ENCODE data around the gene EHD1. TPM values are rescaled to one million over a fixed set of nuclear protein-coding genes. Genes with fewer than 3 reads are reported as not detected.

EHD1 gene
- total RNA-seq, 2 experiments from 2014 or later = 131 to 149 TPM

DNA sequence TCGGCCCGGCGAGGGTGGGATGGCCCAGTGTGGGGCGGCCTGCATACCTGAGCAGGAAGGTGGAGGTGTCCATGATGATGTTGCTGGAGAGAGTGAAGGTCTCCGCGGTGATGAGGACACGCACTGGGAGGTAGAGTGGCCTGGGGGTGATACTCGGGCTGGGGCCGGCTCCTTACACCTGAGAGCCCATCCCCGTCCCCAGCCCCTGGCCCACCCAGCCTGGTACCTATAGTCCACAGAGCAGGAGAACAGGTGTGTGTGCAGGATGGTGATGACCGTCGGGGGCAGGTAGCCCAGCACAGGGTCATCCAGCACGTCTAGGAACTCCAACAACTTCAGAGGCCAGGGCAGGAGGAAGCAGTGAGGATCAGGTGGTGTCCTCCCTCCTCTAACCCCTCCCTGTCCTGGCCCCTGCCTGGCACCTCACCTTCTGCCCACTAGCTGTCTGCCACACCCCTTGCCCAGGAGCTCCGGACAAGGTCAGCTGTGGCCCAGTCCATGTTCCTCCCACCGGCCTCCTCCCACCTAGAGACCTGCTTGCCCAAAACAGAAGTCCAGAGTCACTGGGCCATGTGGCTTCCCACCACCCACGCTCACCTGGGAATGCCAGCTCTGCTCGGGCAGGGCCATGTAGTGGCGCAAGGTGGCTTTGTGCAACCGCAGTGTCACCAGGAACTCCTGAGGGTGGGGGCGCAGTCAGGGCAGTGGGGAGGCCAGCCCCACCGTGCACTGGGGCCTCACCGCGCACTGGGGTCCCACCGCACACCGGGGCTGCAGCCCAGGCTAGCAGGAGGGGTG, 27.3 kb upstream of the EHD1 start:
- H3K36me3 Mint-ChIP-seq (ENCODE audit: low read depth) = peaks cover 21% of the 10 kb centered on the region
- no peaks in the 10 kb centered on the region for H3K9me3 Mint-ChIP-seq
- H3K27ac Mint-ChIP-seq = no peak overlapping the region
- POLR2A ChIA-PET = no interaction called here
- H3K27me3 Mint-ChIP-seq = no peaks in the 10 kb centered on the region
- DNase-seq = no peak
- peaks cover 6% of the 10 kb centered on the region for H3K4me1 Mint-ChIP-seq
- CTCF ChIA-PET = interaction anchor here (1.7 to 1.8 kb wide), 2 partner anchors 18 to 22 kb away, joined by 3 to 4 read pairs; no protein-coding TSS in a partner anchor
- H3K4me3 Mint-ChIP-seq = no peak overlapping the region

DNA sequence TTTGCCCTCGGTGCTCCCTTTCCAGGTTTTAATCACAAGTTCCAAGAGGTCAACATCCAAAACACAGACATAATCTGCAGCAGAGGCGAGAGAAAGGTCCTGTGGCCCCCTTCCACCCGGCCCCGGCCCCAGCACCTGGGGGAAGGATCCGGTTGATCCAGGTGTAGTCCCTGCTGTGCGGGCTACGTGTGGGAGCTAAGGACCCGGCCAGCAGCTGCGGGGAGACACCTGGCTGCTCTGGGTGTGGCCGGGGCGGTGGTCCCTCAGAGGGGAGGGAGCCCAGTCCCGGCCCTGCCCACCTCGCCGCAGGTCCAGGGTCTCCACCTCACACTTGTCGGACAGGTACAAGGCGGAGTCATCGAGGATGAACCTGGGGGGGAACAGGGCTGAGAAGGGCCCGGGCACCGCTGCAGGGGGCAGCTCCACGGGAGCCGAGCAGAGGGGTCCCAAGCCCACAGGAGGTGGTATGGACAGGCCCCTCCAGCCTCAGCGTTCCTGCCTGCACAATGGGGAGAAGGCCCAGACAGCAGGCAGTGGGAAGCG, 24.9 kb upstream of the EHD1 start:
- Mint-ChIP-seq H3K4me3 (no peak overlapping the region), H3K27me3 (no peaks in the 10 kb centered on the region), H3K36me3 (ENCODE audit: low read depth) (peaks cover 28% of the 10 kb centered on the region), H3K9me3 (no peaks in the 10 kb centered on the region), H3K27ac (no peak overlapping the region), H3K4me1 (peaks cover 11% of the 10 kb centered on the region)
- CTCF ChIA-PET = interaction anchor here (0.8 to 1.6 kb wide), 2 partner anchors 15 to 30 kb away, joined by 4 to 5 read pairs; no protein-coding TSS in a partner anchor
- POLR2A ChIA-PET = no interaction called here
- no peak for DNase-seq

DNA sequence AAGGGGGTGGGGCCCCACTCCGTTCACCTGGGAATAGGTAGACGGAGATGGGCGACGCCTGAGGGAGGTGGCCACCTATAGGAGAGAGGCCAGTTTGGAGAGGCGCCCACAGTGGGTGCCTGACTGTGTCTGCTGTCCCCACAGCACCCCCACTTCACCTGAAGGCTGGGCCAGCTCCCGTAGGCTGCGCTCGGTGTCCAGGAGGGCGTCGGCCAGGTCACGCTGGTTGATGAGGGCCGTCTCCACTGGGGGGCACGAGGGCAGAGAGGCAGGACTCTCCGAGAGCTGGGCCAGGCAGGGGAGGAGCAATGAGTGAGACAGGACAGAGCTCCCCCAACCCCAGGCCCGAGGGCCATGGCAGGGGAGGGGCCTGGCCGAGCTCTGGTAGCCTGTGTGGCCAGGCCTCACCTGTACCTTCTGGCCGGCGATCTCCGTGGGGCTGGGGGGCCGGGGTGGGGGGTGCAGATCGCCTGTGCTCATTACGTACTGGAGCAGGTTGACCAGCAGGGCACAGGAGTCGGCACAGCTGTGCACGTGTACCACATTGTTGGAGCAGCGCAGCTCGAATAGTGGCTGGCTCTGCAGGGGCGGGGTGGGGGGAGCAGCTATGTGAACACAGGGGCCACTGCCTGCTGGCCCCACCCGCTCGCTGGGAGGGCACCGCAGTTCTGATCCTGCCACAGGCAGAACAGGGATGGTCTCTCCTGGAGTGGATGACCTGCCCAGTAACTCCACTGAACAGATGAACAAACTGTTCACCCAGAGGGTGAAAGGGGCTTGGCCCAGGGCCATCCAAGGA, 23.9 kb upstream of the EHD1 start:
- Mint-ChIP-seq H3K27me3 (no peaks in the 10 kb centered on the region), H3K4me3 (no peak overlapping the region), H3K27ac (no peak overlapping the region), H3K36me3 (ENCODE audit: low read depth) (peaks cover 24% of the 10 kb centered on the region), H3K4me1 (peaks cover 11% of the 10 kb centered on the region), H3K9me3 (no peaks in the 10 kb centered on the region)
- DNase-seq = no peak
- ChIA-PET POLR2A (no interaction called here), CTCF (interaction anchor here (1.0 kb wide), 1 partner anchor 14 kb away, joined by 4 read pairs; no protein-coding TSS in a partner anchor)

DNA sequence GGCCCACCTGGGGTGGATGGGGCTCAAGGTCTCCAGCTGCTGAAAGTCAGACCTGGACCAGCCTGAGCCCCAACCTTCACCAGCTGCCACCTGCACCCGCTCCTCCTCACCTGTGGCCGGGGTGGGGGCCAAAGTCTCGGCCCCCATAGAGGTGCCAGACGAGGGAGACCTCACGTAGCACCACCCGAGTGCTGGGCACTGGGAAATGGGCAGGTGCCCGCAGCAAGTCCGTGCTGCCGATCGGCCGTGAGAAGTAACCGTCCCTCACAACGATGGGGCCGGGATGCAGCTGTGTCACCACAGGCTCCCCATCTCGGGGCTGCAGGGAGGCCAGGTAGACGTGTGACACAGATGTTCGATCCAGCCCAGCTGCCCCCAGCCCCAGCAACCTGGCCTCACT, 22.4 kb upstream of the EHD1 start:
- H3K4me3 Mint-ChIP-seq = no peak overlapping the region
- no peak overlapping the region for H3K27ac Mint-ChIP-seq
- H3K36me3 Mint-ChIP-seq (ENCODE audit: low read depth) = peaks cover 24% of the 10 kb centered on the region
- no peaks in the 10 kb centered on the region for H3K9me3 Mint-ChIP-seq
- ChIA-PET POLR2A (interaction anchor here (0.6 kb wide), 1 partner anchor 153 kb away, joined by 5 read pairs; no protein-coding TSS in a partner anchor), CTCF (interaction anchor here (1.1 to 29.3 kb wide), 5 partner anchors 10 to 46 kb away, joined by 4 to 732 read pairs (median 5); partner anchors contain the start of gene CDC42BPG)
- no peak for DNase-seq
- H3K4me1 Mint-ChIP-seq = peaks cover 11% of the 10 kb centered on the region
- no peaks in the 10 kb centered on the region for H3K27me3 Mint-ChIP-seq

DNA sequence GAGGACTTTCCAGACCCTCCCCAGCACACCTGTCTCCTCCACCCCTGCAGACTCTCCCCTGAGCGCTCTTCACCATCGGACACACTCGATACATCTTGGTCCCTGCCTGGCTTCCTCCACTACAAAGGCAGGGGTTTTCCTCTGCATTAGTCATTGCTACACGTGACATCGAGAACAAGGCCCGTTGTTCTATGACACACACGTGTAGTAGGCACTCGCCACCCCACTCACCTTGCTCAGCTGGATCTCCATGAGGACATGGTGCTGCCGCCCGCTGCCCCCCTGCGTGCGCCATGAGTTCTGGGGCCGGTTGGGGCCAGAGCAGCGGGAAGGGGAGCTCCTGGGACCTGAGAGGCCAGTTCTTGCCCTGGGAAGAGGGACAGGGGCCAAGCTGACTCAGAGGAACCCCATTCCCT, 21.9 kb upstream of the EHD1 start:
- H3K9me3 Mint-ChIP-seq = no peaks in the 10 kb centered on the region
- POLR2A ChIA-PET = interaction anchor here (0.6 kb wide), 1 partner anchor 153 kb away, joined by 5 read pairs; no protein-coding TSS in a partner anchor
- CTCF ChIA-PET = interaction anchor here (0.9 to 29.3 kb wide), 6 partner anchors 9 to 45 kb away, joined by 4 to 732 read pairs (median 5); partner anchors contain the start of gene CDC42BPG
- peak; percentile 55 for DNase-seq
- H3K27me3 Mint-ChIP-seq = no peaks in the 10 kb centered on the region
- H3K27ac Mint-ChIP-seq = peak overlapping the region; percentile 4
- H3K4me3 Mint-ChIP-seq = no peak overlapping the region
- peaks cover 19% of the 10 kb centered on the region for H3K36me3 Mint-ChIP-seq (ENCODE audit: low read depth)
- peaks cover 11% of the 10 kb centered on the region for H3K4me1 Mint-ChIP-seq

DNA sequence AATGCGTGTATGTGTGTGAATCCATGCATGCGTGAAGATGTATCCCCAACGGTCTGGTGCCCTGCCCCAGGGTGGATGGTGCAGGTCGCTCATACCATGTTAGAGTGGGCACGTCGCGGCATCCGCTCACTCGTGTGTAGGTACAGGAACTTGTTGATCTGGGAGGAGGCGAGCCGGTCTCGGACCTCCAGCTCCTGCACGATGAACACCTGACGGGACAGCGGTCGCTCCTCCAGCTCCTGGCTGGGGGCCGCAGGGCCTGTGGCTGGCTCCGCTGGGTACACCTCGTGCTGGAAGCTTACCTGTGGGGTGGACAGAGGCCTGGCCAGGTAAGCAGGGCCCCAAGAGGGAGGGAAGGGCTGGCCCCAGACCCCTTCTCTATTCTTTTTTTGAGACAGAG, 20.1 kb upstream of the EHD1 start:
- H3K9me3 Mint-ChIP-seq = no peaks in the 10 kb centered on the region
- no peak for DNase-seq
- CTCF ChIA-PET = interaction anchor here (1.1 to 29.3 kb wide), 5 partner anchors 9 to 69 kb away, joined by 3 to 732 read pairs (median 4); partner anchors contain the start of gene CDC42BPG
- no peak overlapping the region for H3K4me3 Mint-ChIP-seq
- H3K4me1 Mint-ChIP-seq = peaks cover 16% of the 10 kb centered on the region
- H3K27ac Mint-ChIP-seq = no peak overlapping the region
- H3K27me3 Mint-ChIP-seq = no peaks in the 10 kb centered on the region
- POLR2A ChIA-PET = no interaction called here
- H3K36me3 Mint-ChIP-seq (ENCODE audit: low read depth) = peaks cover 21% of the 10 kb centered on the region

DNA sequence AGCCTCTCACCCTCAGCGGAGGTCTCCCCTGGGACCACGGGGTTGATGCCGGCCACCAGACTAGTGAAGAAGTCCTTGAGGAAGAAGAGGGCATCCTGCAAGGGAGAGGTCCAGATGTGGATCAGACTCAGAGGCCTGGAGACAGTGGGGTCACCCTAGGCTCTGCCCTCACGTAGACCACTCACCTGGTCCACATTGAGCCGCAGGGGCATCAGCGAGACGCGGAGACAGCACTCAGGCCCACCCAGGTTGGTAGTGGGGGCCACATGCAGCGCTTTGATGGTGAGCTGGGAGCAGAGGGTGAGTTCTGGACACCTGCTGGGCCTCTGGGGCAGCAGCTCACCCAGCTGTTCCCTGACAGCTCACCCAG, 19.6 kb upstream of the EHD1 start:
- Mint-ChIP-seq H3K4me1 (peaks cover 16% of the 10 kb centered on the region), H3K4me3 (no peak overlapping the region), H3K27me3 (no peaks in the 10 kb centered on the region), H3K36me3 (ENCODE audit: low read depth) (peaks cover 21% of the 10 kb centered on the region), H3K9me3 (no peaks in the 10 kb centered on the region), H3K27ac (no peak overlapping the region)
- POLR2A ChIA-PET = no interaction called here
- DNase-seq = no peak
- CTCF ChIA-PET = interaction anchor here (1.1 to 29.3 kb wide), 6 partner anchors 9 to 69 kb away, joined by 3 to 732 read pairs (median 4); partner anchors contain the start of gene CDC42BPG

DNA sequence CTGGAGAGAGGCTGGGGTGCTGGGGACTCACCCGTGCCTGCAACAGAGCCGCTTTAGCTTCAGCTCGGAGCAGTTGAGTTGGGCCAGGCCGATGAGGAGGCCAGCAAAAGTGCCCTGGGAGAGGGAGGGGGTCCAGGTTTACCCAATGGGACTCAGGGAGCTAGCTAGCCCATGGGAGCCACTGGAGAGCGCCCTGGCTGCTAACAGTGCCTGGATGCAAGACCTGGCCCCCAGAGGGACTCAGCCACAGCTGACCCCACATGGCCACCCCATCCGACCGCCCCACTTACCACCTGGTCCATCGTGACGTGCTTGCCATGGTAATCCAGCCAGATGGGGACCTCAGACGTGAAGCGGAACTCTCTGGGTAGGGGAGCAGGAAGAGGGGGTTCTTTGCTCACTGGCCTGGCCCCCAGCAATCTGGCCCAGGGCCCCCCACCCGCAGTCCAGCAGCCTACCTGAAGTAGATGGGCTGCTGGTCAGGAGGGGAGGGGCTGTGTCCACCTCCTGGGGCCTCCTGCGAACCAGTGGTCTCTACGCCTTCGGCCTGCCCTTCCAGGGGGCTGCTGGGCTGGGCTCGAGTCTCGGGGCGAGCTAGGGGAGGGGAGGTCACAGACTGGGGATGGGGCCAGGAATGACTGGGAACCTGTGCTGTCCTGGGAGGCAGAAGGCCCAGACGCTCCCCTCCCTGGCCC, 19.1 kb upstream of the EHD1 start:
- H3K9me3 Mint-ChIP-seq = no peaks in the 10 kb centered on the region
- peaks cover 21% of the 10 kb centered on the region for H3K36me3 Mint-ChIP-seq (ENCODE audit: low read depth)
- ChIA-PET POLR2A (no interaction called here), CTCF (interaction anchor here (0.6 to 29.3 kb wide), 8 partner anchors 8 to 343 kb away, joined by 3 to 732 read pairs (median 4); partner anchors contain the start of gene CDC42BPG)
- no peaks in the 10 kb centered on the region for H3K27me3 Mint-ChIP-seq
- no peak overlapping the region for H3K27ac Mint-ChIP-seq
- peaks cover 16% of the 10 kb centered on the region for H3K4me1 Mint-ChIP-seq
- no peak for DNase-seq
- H3K4me3 Mint-ChIP-seq = no peak overlapping the region

DNA sequence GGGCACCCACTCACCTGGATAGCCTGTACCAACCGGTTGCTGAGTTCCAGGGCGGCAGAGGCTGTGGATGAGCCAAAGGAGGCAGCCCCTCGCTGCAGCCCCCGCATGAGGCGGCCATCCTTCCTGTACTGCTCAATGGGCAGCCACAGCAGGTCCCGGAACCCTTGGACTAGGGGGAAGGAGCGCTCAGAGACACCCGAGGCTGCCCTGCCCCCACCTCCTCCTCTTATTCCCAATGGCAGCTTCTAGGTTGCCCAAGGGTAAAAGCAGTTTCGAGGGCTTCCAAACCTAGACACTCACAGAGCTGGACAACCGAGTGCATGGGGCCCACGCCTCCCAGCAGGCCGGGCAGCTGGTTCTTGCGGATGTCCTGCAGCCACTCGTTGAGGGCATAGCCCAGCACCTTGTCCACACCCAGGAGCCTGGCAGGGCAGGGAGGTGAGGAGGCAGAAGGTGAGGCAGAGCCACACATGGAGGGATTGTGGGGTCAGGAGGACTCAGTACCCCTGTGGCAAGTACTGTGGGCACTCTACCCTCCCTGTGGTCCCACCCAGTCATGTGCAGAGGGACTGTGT, 18.1 kb upstream of the EHD1 start:
- DNase-seq = no peak
- Mint-ChIP-seq H3K4me3 (no peak overlapping the region), H3K4me1 (peaks cover 16% of the 10 kb centered on the region), H3K36me3 (ENCODE audit: low read depth) (peaks cover 16% of the 10 kb centered on the region), H3K9me3 (no peaks in the 10 kb centered on the region), H3K27ac (no peak overlapping the region), H3K27me3 (no peaks in the 10 kb centered on the region)
- ChIA-PET CTCF (interaction anchor here (1.0 to 29.3 kb wide), 5 partner anchors 9 to 42 kb away, joined by 3 to 732 read pairs (median 4); partner anchors contain the start of gene CDC42BPG), POLR2A (no interaction called here)

DNA sequence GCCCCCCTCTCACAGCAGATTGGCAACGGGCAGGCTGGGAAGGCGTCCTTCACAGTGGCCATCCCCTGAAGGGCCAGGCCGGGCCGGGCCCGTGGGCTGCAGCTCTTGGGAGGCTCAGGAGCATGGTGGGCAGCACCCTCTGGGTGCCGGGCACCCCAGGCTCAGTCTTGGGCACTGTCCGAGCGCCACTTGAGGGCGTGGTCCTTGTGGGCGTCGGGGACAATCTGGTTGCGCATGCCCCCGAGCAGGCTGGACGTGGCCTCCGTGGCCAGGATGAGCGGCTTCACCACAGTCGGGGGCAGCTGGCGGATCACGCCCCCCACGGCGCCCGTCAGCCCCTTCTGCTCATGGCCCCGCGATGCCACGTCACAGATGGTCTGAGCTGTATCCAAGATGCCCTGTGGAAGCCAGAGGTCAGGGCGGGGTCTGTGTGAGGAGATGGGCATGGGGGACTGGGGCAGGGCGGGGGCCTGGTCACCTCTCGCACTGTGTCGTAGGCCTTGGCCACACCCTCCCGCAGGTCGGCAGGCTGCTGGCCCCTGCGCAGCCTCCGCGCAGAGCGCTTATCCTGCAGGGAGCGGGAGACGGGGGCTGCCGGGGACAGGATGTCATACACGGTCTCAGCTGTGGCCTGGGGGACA, 16.5 kb upstream of the EHD1 start:
- Mint-ChIP-seq H3K4me1 (peaks cover 8% of the 10 kb centered on the region), H3K4me3 (no peak overlapping the region), H3K27me3 (no peaks in the 10 kb centered on the region), H3K9me3 (no peaks in the 10 kb centered on the region), H3K27ac (no peak overlapping the region), H3K36me3 (ENCODE audit: low read depth) (peaks cover 8% of the 10 kb centered on the region)
- no peak for DNase-seq
- ChIA-PET CTCF (interaction anchor here (0.6 to 29.3 kb wide), 5 partner anchors 10 to 61 kb away, joined by 4 to 732 read pairs (median 6); partner anchors contain the start of gene CDC42BPG), POLR2A (no interaction called here)

DNA sequence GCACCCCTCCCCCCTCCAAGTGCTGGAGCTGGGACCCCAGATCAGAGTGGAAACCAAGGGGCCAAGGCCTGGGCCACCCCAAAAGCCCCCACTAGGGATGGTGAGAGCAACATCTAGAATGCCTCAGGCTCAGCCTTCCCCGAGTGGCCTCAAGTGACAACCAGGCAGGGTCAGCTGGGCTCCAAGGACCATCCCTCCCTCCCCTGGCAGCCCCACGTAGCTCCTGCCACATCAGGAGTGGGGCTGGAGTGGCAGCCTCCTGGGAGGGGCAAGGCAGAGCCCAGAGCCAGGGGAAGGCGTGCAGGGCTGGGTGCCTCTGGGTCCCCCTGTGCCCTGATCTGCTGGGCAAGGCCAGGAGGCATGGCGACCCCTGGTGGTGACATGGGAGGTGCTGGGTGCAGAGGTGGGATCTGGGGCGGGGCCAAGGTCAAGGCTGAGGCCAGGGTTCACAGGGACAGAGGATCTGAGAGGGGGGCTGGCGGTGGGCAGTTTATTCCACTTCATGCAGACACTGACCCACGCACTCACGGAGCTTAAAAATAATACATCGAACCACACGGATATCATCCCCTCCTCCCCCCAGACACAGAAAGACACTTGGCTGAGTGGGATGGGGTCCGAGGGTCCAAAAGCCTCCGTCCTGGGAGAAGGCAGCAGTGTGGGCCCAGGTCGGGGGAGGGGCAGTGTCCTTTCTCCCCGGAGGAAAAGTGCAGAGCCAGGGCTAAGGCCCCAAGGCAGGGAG, 15.8 kb upstream of the EHD1 start:
- ChIA-PET CTCF (interaction anchor here (0.7 to 29.3 kb wide), 6 partner anchors 9 to 120 kb away, joined by 3 to 732 read pairs (median 6); partner anchors contain the start of genes ARL2 and CDC42BPG), POLR2A (no interaction called here)
- Mint-ChIP-seq H3K9me3 (no peaks in the 10 kb centered on the region), H3K27me3 (no peaks in the 10 kb centered on the region), H3K4me1 (peaks cover 8% of the 10 kb centered on the region), H3K4me3 (no peak overlapping the region), H3K36me3 (ENCODE audit: low read depth) (peaks cover 5% of the 10 kb centered on the region), H3K27ac (no peak overlapping the region)
- peak; percentile 92 for DNase-seq
